Stimulated activated CD4-positive, alpha-beta T cell treated with anti-CD3 and anti-CD28 coated beads, Interleukin-12 subunit alpha, Interleukin-12 subunit beta, amount 100 ng/mL, for 24 hours (primary cell): ENCODE data around the gene CNN2.

ENCODE experiments used
- DNase-seq, 2 experiments: peaks; one replicate each; pipeline ENCODE4 v3.0.0-alpha.2; 2020; ENCODE audit warnings: low read depth in 2 of 2

Gene CNN2

GRCh38 chr19:995051-995827, 31.2 kb upstream of the CNN2 start:
- no peak for DNase-seq

- peak; percentile 28 to 41 for DNase-seq
Observed at GRCh38 chr19:996051-996838, 30.2 kb upstream of the CNN2 start.

GRCh38 chr19:998064-998463, 28.3 kb upstream of the CNN2 start:
- DNase-seq: no peak

DNA sequence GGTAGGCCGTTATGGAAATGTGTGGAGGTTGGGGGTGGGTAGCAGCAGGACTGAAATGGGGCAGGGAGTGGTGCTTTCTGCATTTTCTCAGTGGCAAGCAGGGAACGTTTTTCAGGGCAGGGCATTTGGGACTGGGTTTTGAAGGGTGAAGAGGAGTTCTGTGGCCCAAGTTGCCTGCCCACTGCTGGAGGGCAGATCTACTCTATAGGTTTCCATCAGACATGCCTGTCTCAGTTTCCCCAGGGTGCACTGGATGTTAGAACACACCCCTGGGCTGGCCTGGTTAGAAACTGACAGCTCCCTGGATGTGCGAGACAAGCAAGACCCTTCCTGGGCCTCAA, 27.1 kb upstream of the CNN2 start:
- no peak for DNase-seq

DNA sequence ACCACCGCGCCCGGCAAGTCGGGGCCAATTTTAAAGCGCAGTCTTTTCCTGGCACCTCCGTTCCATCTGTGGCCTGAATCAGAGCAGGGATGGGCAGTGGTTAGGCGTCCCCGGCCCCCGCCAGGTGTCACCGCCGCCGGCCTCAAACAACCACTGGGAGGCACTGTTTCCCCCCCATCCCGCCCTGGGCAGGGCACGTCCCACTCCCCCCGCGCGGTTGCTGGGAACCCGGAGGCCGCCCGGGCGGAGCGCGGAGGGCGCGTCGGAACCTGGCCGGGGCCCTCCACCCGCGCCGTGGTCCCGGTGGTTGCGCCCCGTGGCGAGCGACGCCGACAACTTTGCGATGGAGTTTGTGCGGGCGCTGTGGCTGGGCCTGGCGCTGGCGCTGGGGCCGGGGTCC, 26.3 kb upstream of the CNN2 start, which contains the start of gene GRIN3B:
Gene GRIN3B (plus strand): TSS at position 325 of the 400 bp plus-strand sequence. CDS start 19 bp downstream, at position 344.
- peak; percentile 41 to 70 for DNase-seq

- no peak for DNase-seq
Observed at GRCh38 chr19:1000591-1001537, 25.5 kb upstream of the CNN2 start.

GRCh38 chr19:1001538-1002166, 24.8 kb upstream of the CNN2 start:
- peak; percentile 34 to 67 for DNase-seq

DNA sequence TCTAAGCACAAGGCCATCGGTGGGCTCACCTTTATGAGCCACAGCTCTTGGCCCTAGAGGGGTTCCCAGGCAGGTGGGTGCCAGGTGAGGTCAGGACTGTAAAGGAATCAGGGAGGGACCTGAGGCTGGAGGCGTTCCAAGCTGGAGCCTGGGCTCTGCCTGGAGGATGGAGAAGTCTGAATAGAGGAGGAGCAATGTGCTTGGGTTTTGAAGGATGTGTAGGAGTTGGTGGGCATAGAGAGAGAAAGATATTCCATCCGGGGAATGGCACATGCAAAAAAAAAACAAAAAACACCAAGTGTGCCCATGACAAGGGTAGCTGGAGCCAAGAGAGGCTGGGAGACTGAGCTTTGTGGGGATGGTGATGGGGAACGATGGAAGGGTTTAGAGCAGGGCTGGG, 23.8 kb upstream of the CNN2 start:
- no peak for DNase-seq

- DNase-seq: no peak
Observed at GRCh38 chr19:1003283-1003682, 23.1 kb upstream of the CNN2 start.

- no peak for DNase-seq
Observed at GRCh38 chr19:1004204-1004802, 22.1 kb upstream of the CNN2 start.

DNA sequence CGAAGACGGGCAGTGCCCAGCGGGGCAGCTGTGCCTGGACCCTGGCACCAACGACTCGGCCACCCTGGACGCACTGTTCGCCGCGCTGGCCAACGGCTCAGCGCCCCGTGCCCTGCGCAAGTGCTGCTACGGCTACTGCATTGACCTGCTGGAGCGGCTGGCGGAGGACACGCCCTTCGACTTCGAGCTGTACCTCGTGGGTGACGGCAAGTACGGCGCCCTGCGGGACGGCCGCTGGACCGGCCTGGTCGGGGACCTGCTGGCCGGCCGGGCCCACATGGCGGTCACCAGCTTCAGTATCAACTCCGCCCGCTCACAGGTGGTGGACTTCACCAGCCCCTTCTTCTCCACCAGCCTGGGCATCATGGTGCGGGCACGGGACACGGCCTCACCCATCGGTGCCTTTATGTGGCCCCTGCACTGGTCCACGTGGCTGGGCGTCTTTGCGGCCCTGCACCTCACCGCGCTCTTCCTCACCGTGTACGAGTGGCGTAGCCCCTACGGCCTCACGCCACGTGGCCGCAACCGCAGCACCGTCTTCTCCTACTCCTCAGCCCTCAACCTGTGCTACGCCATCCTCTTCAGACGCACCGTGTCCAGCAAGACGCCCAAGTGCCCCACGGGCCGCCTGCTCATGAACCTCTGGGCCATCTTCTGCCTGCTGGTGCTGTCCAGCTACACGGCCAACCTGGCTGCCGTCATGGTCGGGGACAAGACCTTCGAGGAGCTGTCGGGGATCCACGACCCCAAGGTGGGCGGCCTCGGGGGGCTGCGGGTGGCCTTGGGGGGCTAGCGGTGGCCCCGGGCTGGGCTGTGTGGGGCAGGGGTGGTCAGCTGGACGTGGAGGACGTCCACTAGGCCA, 21.4 kb upstream of the CNN2 start:
- no peak for DNase-seq

- no peak for DNase-seq
Observed at GRCh38 chr19:1006711-1007398, 19.6 kb upstream of the CNN2 start.

- DNase-seq: no peak
Observed at GRCh38 chr19:1007399-1008251, 18.8 kb upstream of the CNN2 start.

GRCh38 chr19:1008268-1009040, 18.0 kb upstream of the CNN2 start:
- DNase-seq: no peak

- DNase-seq: no peak
Observed at GRCh38 chr19:1009041-1009980, 17.1 kb upstream of the CNN2 start.

DNA sequence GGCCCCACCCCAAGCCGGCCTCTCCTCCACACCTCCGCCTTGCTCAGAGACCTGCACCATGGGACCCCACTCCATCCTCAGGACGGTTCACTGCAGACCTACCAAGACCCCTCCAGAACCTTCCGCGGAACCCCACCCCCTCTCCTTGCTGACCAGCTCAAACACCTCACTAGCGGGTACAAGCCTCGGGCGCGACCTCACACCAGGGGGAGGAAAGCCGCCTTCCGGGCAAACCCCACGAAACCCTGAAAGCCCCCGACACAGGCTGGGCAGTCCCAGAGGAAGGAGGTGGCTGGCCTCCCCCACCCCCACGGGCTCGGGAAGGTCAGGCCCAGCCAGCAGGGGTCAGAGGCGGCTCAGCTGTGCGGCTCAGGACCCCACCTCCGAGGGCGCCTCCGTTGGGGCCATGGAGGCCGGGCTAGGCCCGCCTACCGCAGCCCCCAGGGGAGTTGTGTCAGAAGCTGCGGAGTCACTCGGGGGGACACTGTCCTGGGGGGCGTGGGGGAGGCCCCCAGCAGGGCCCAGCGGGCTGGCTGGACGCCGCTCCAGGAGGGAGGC, 16.3 kb upstream of the CNN2 start:
- DNase-seq: no peak
